ENCODE data around the gene TSPOAP1.
"Not testable (repeated sequence)": the region's sequence is repeated elsewhere in the genome, so short reads cannot be mapped to it uniquely, and the experiment has no call there.

TSPOAP1 gene

DNA sequence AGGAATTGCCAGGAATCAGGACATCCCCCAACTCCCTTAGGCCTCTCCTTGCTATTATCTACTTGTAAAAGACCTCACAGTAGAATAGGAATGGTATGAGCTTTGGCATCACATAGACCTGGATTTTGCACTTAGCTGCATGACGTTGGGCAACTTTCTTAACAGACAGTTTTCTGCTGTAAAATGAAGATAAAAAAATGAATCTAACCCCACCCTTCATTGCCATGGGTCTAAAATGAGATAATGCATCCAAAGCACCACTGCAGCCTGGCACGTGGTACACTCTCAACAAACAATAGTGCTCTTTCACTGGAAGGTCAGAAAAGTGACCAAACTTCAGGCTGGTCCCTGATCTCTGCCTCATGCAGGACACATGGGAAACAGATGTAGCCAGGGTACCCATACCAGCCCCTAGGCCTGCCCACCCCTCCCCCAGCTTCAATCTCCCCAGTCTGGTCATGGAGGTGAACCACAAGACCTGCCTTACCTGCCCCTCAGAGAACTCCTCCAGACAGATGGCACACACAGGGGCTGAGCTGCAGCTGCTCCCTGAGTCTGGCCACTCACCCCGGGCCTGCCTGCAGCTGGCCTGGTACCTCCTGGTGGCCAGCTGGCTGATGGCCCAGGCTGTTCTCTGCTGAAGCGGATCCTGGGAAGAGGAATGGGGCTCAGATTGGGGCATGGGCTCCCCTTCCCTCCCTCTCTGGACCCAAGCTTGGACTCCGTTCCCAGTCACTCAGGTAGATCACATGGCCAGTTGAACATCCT lies 31.9 kb upstream of the TSPOAP1 start:
- no peak for DNase-seq (ENCODE audit: low read depth in 2 of 2)

DNA sequence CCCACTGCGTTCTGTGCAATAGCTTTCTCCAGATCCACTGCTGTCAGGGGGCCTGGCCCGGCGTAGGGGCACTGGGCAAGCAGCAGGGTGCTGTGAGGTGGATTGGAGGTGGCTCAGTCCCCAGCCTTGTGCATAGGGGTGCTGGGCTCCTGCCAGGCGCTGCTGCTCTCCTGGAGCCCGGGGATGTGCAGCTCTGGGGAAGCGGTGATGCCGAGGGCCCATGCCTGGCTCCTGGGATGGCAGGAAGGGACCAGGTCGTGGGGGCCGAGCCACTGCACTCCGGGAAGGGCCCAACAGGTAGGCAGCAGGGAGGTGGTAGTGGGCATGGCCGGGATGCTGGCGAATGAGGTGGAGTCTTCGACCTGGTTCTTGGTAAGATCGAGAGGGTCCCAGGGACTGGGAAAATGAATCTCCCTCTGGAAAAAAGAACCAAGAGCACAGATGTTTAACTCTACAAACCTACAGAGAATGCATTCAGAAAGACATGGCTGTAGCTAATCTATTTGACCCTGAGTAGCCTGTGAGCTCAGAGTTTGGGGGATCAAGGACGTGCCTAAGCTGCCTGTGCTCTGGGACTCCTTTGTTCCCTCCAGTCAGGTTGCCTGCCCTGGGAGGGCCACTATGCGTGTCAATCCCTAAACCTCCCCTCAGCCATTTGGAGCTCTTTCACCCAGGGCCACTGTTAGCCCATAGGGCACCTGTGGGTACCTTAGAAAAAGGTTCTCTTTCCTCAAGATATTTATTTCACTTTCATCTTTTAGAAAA lies 30.0 kb upstream of the TSPOAP1 start:
- no peak for DNase-seq (ENCODE audit: low read depth in 2 of 2)

DNA sequence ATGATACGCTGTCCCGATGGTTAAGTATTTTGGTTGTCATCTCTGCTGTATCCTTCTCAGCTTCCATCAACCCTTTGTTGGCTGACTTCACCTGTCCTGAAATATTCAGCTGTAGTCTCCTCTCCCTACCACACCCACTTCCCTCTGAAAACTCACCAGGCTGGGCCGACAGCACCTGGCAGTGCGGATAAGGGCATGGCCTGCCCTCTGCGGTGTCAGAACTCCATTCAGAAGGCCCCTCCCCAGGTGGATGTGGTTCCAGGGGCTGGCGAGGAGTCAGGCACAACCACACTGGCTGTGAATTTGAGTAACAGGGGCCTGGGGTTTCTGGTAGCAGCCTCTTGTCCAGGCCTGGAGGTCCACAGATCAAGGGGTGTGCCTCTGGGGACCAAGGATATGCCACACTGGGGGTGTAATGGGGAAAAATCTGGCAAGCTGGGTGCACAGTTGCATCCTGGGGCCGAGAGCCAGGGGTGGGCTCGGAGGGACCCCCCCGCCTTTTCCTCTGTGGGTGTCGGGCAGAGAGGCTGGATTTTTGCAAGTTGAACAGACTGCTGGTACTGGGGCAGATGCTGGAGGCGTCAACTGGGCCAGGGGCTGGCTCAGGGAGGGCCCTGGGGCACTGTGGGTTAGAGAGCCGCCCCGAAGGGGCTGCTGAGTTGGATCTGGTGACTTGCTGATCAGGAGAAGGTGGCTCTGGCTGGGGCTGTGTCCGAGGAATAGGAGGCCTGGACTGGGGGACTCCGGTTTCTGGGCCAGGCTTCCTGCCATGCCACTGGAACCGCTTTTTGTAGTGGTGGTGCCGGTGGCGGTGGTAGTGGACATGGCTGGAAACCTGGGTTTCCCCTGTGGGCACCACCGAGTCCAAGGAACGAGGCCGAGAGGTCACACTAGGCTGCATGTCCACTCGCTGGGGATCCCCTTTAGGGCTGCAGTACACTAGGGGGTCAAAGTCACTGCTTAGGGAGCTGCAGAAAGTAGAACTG lies 29.0 kb upstream of the TSPOAP1 start:
- no peak for DNase-seq (ENCODE audit: low read depth in 2 of 2)

DNA sequence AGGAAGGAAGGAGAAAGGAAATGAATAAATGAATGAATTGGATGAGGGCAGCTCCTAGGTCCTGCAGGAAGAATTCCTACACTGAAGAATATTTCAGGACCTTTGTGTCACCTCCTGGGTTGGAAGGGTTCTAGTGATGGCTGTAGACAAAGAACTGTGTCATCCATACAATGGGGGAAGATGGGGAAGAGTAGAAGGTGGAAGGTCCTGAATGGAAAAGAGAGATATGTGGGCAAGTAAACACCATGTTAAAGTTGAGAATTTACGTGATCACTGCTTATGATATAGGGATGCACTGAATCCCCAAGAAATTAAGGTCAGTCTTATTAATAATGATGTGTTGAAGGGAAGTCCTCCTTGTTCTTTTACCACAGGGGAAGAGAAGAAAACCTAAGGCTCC lies 27.6 kb upstream of the TSPOAP1 start:
- DNase-seq (ENCODE audit: low read depth in 2 of 2), result no peak

- DNase-seq (ENCODE audit: low read depth in 2 of 2), result no peak
These were observed 26.1 kb upstream of the TSPOAP1 start for GRCh38 chr17:58354541-58355216.

DNA sequence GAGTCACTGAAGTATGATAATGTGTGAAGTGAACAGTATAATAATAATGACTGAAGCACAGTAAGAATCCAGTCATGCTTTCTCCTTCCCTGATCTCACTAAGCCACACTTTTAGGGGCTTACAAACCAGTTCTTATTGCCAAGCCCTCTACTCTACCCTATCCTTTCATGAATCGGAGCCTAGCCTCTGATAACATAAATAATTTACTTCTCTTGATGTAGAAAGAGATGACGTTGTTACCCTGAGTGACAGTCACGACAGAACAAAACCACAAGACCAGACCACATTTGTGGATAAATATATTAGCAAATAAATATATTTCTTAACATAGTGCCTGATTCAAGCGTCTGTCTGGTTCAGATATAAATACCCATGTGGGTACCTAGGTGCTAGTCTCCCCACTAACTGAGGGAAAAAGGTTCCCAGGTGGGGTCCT lies 24.8 kb upstream of the TSPOAP1 start:
- no peak for DNase-seq (ENCODE audit: low read depth in 2 of 2)

GRCh38 chr17:58352596-58353388 lies 24.2 kb upstream of the TSPOAP1 start:
- DNase-seq (ENCODE audit: low read depth in 2 of 2), result no peak

DNA sequence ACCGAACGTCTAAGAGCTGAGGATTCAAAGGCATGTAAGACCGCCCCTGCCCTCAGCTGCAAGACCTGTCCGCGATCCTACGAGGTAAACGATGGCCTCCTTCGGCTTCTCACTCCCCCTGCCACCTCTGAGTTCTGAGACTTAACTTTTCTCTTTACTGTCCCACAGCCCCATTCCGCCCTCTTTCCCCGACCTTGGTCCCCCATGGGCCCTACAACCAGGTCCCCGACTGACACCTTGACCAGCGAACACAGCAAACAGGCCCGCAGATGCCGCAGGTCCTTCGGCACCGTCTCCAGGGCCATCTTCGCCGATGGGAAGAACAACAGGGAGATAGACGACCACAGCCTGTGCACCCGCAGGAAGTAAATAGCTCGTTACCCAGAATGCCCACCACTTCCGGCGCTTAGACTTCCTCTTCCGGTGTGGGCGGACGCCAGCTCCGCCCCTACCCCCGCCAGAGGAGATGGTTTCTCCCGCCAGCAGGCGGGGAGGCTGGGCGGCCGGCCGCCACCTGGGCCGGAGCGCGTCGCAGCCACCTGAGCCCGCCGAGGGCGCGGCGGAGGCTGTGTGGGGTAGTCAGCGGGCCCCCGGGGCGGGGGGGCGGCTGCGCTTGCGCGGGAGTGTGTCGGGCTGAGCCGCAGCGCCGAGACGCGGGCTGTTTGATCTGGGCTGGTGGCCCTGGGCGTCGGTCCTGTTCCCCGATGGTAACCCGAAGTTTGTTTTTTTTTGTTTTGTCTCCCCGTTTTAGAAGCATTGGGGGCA lies 23.4 kb upstream of the TSPOAP1 start, which contains the start of gene SUPT4H1:
SUPT4H1 (minus strand) TSS at position 371 of the 765 bp plus-strand sequence; CDS start at position 305, 66 bp downstream.
- DNase-seq (ENCODE audit: low read depth in 2 of 2), result peak; percentile 76 to 78

DNA sequence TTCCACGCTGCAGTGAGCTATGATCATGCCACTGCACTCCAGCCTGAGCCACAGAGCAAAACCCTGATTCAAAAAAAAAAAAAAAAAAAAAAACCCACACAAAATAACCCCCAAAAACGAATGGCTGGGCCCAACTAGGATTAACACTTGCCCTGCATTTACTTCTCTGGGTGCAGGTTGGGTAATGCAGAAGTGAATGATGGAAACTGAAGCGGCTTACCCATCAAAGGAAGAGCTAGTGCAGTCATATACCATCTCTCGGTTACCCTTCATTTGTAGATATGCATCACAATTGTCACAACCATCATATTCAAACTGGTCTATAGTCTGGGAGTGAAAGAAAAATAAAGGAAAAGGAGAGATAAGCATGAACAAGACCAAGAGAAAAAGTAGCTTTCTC lies 22.6 kb upstream of the TSPOAP1 start:
- no peak for DNase-seq (ENCODE audit: low read depth in 2 of 2)

DNA sequence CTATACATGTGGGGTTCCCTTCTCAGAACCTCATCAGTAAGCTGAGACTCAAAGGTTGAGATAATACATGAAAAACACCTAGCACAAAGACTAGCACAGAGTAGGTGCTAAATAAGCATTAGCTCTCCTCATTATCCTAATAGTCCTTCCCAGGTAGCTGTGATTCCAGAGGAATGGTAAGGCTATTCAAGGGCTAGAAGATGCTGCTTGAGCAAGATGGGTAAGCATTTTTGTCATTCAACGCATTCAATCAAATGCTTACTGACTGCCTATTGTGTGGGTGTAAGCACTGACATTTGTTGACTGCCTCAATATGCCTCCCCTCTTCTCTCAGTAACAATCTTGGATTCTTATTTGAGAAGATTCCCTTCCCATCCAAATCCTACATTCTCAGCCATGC lies 19.4 kb upstream of the TSPOAP1 start:
- DNase-seq (ENCODE audit: low read depth in 2 of 2), result no peak

DNA sequence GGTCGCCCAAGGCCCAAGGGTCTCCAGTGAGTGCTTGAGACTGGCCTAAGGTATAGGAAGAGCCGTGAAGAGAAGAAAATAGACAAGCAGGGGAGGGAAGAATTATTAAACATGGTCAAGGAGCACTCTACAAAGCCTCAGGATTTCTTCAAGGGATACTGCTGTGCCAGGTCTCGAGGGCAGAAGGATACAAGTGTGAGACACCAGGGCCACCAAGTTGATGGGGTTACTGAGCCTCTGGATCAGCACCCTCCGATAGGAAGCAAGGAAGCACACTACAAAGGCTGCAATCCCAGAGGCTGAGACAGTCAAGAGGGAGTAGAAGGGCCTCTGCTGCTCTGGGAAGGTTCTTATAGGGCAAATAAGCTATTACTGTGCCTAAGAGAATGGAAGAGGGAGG lies 16.9 kb upstream of the TSPOAP1 start:
- no peak for DNase-seq (ENCODE audit: low read depth in 2 of 2)

GRCh38 chr17:58344791-58345157 lies 16.2 kb upstream of the TSPOAP1 start:
- no peak for DNase-seq (ENCODE audit: low read depth in 2 of 2)

DNA sequence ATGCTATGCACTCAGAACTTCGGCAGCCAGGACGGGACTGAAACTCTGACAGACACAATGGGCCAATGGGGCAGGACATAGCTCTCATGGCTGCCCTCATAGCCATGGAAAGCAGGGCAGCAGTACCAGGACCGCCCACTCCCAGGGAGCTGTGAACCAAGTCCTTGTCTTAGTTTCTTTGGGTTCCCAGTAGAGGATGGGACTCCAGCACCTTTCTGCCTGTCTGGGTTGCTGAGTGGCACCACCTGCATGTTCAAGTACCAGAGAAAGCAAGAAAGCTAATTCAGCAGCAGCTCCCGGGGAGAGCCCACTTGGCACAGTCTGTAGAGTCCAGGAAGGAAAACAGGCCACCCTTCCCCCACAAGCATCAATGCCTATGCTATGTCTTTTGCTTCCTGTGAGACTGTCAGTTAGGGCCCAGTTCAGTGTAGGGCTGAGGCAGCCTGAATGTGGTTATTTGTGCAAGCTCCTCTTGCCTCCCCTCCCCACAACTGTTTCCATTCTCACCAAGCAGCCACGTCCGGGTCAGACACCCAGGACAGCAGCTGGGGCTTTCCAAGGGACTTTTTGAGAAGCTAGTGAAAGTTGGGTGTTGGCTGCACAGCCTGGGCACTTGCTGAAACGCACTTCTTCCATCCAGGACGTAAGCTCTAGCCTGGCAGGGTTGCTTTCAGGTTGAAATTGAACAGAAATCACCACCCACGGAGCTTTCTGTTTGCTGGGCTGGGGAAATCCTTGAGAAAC lies 15.6 kb upstream of the TSPOAP1 start:
- no peak for DNase-seq (ENCODE audit: low read depth in 2 of 2)

DNA sequence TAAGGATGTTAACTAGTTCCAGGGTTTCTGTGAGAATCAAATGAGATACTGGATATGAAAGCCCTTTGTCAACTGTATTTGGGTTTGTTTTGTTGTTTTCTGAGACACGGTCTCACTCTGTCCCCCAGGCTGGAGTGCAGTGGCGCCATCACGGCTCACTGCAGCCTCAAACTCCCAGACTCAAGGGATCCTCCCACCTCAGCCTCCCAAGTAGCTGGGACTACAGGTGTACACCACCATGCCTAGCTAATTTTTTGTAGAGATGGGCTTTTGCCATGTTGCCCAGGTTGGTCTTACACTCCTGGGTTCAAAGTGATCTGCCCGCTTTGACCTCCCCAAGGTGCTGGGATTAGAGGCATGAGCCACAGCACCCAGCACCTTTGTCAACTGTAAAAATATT lies 14.5 kb upstream of the TSPOAP1 start:
- DNase-seq (ENCODE audit: low read depth in 2 of 2), result no peak

- no peak for DNase-seq (ENCODE audit: low read depth in 2 of 2)
These were observed 13.4 kb upstream of the TSPOAP1 start for GRCh38 chr17:58341861-58342475.

- DNase-seq (ENCODE audit: low read depth in 2 of 2), result not testable (repeated sequence)
These were observed 12.7 kb upstream of the TSPOAP1 start for GRCh38 chr17:58341136-58341860.

DNA sequence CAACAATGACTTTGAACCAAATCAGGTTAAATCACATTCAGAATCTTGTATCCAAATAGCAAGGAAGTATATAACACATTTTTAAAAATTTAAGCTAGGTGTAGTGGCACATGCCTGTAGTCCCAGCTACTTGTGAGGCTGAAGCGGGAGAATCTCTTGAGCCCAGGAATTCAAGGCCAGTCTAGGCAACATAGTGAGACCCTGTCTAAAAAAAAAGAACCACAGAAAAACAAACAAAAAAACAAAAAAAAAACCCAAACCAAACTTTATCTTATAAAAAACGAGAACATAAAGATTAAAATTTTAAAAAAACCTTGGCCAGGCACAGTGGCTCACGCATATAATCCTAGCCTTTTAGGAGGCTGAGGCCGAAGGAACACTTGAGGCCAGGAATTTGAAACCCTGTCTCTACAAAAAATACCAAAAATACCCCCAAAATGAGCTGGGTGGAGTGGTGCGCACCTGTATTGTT lies 11.8 kb upstream of the TSPOAP1 start:
- DNase-seq (ENCODE audit: low read depth in 2 of 2), result no peak
